T-cell (primary cell): ENCODE measurements around the gene GALNT9. TPM values are rescaled to one million over a fixed set of nuclear protein-coding genes. Genes with fewer than 3 reads are reported as not detected.

ENCODE experiments used
- ATAC-seq, 4 experiments: fragments of 200-7000 bp in 3 of 4; fragments of 150-1000 bp in 1 of 4; cut with Tn5 transposase; replicated peaks in 1 of 4; 1 replicate in 3 of 4; 2 replicates in 1 of 4; pipeline ENCODE4 v1.10.0; 2021; ENCODE audit warnings: moderate library complexity in 3 of 4, mild to moderate bottlenecking in 2 of 4, moderate number of reproducible peaks in 1 of 4
- CTCF ChIA-PET, 2 donors: fragments of 300-600 bp; sonication (Branson Sonifier 250); formaldehyde crosslinking; loops; one replicate each; lab custom pipeline; 2022; ENCODE audit warnings: antibody characterized with exemption in 2 of 2; lab: Charles Lee
- POLR2A ChIA-PET, 2 donors: fragments of 300-600 bp; sonication (Branson Sonifier 250); formaldehyde crosslinking; loops; one replicate each; lab custom pipeline; 2022; ENCODE audit warnings: antibody characterized with exemption in 2 of 2; lab: Charles Lee
- DNase-seq, 35 experiments: peaks; one replicate each; pipeline versions ENCODE4 v3.0.0 to v3.0.0-alpha.2; 2013 to 2023
- H3K27ac ChIP-seq: one replicate; pipeline ENCODE4 v1.5.1; 2013; ENCODE audit warnings: low read length
- H3K27me3 ChIP-seq, 2 experiments: replicated peaks in 1 of 2; 1 replicate in 1 of 2; 2 replicates in 1 of 2; pipeline versions ENCODE4 v1.6.1 to v1.7.0; 2013; ENCODE audit warnings: low read length in 1 of 2, mixed read lengths in 1 of 2; ENCODE audit not compliant: control insufficient read depth in 2 of 2, insufficient read depth in 2 of 2; ENCODE audit errors: extremely low read depth in 1 of 2
- H3K36me3 ChIP-seq, 2 donors: 1 replicate in 1 of 2; 2 replicates in 1 of 2; pipeline versions ENCODE4 v1.6.1 to v1.7.0; 2013; ENCODE audit warnings: low read length in 1 of 2; ENCODE audit not compliant: control insufficient read depth in 2 of 2, insufficient read depth in 1 of 2; ENCODE audit errors: extremely low read depth in 1 of 2
- H3K4me1 ChIP-seq, 2 experiments: 1 replicate in 1 of 2; 2 replicates in 1 of 2; pipeline versions ENCODE4 v1.6.1 to v1.7.0; 2013; ENCODE audit warnings: low read length in 2 of 2, mixed read lengths in 1 of 2; ENCODE audit not compliant: insufficient read depth in 2 of 2, control insufficient read depth in 1 of 2; ENCODE audit errors: extremely low read depth in 1 of 2
- H3K4me3 ChIP-seq, 2 donors: 1 replicate in 1 of 2; 2 replicates in 1 of 2; pipeline versions ENCODE4 v1.5.1 to v1.7.0; 2013; ENCODE audit warnings: mild to moderate bottlenecking in 2 of 2, low read length in 1 of 2, moderate library complexity in 1 of 2; ENCODE audit not compliant: control insufficient read depth in 1 of 2; ENCODE audit errors: extremely low read depth in 1 of 2
- H3K9me3 ChIP-seq: 2 replicates; pipeline ENCODE4 v1.7.0; 2013
- H3K27ac Mint-ChIP-seq, 2 donors: one replicate each; pipeline ENCODE4 v1.8.0; 2020 to 2021; ENCODE audit warnings: mild to moderate bottlenecking in 2 of 2, mixed read lengths in 2 of 2
- H3K27me3 Mint-ChIP-seq, 2 donors: one replicate each; pipeline ENCODE4 v1.8.0; 2021 to 2022; ENCODE audit warnings: mixed read lengths in 2 of 2
- H3K36me3 Mint-ChIP-seq: one replicate; pipeline ENCODE4 v1.8.0; 2021; ENCODE audit warnings: mixed read lengths
- H3K4me1 Mint-ChIP-seq, 3 donors: one replicate each; pipeline ENCODE4 v1.8.0; 2020 to 2022; ENCODE audit warnings: mixed read lengths in 3 of 3, mild to moderate bottlenecking in 1 of 3
- H3K4me3 Mint-ChIP-seq, 3 donors: one replicate each; pipeline ENCODE4 v1.8.0; 2020 to 2022; ENCODE audit warnings: mild to moderate bottlenecking in 3 of 3, mixed read lengths in 3 of 3, moderate library complexity in 3 of 3
- H3K9me3 Mint-ChIP-seq, 3 donors: one replicate each; pipeline ENCODE4 v1.8.0; 2020 to 2022; ENCODE audit warnings: mixed read lengths in 3 of 3
- WGBS: methylation state at CpG from one replicate; pipeline ENCODE4 v1.1.5; 2013; ENCODE audit warnings: missing lambda C conversion rate; ENCODE audit not compliant: insufficient coverage; 5-methylcytosine and 5-hydroxymethylcytosine counted together
- total RNA-seq, 35 experiments: library from RNA in 6 of 35; stranded (reverse) in 6 of 35; fragments of 120-200 nt in 1 of 35; gene quantifications; one replicate each; pipeline versions ENCODE4 v1.2.1 to v1.2.4 and lab custom pipeline; 2013 to 2026

GALNT9 gene
- total RNA-seq, 5 donors from 2014 or later (not counting 1 experiment from before 2014, with no cell fraction given) = 0.72 TPM; not detected in 4

DNA sequence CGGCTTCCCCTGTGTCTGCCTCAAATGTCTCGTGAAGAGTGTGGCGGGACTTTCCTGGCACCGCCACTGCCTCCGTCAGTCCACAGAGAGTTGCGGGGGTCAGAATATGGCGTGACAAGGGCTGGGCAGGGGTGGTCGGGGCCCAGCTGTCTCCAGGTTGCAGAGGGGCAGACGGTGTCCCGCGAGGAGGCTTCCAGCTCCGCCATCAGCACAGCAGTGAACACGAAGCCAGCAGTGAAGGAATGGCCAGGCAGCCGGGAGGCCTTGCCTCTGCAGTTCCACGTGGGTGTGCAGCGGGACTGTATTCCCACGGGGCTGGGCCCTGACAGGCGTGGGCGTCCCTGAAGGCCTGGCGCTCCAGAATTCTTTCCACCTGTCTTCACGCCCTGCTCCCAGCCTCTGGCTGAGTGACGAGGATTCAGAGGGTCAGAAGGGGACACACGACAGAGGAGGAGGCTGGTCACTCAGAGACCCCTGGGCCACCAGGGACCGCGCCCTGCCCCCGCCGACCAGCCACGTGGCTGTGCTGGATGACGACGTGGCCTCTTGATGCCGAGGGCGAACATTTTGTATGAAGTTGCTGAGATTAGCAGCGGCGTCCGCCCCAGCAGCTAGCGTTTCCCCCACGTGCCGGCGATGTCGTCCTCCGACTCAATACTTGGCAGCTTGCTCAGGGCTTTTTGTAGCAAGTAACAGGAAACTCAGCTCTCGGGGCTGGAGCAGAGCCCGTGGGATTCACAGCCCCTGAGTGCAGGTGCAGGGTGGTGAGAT lies 25.0 kb upstream of the GALNT9 start:
- Mint-ChIP-seq H3K27ac (no peak overlapping the region), H3K9me3 (no peaks in the 10 kb centered on the region), H3K4me1 (no peaks in the 10 kb centered on the region), H3K27me3 (peaks cover 0 to 6% of the 10 kb centered on the region in 2 donors), H3K36me3 (no peaks in the 10 kb centered on the region), H3K4me3 (no peak overlapping the region)
- ATAC-seq = no peak
- Histone ChIP-seq H3K9me3 (no peaks in the 10 kb centered on the region), H3K36me3 (no peaks in the 10 kb centered on the region), H3K27me3 (peaks cover 0 to 59% of the 10 kb centered on the region in 2 experiments), H3K4me1 (no peaks in the 10 kb centered on the region), H3K4me3 (no peak overlapping the region), H3K27ac (no peak overlapping the region)
- CTCF ChIA-PET = interaction anchor here in 1 of 2 donors (0.6 kb wide), 1 partner anchor 384 kb away, joined by 4 read pairs; no protein-coding TSS in a partner anchor
- WGBS = 83% methylated on average over 43 of the region's 43 CpGs
- POLR2A ChIA-PET = no interaction called here
- no peak for DNase-seq

DNA sequence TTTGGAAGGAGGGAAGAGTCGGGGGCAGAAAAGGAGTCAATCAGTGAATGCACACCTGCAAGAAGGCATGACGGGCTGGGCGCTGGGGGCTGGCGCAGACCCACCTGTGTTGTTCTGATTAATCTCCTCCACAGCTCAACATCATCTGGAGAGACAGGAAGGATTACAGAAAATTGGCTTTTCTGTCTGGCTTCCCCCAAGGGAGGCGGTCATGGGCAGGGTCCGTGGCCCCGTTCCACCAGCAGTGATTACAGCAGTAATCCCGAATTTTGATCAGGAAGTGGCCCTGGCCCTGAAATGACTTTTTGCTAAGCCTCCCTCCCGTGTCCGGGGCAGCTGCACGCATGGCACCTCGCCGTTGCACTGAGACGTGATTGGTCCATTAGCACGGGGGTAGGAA lies 24.4 kb upstream of the GALNT9 start:
- H3K27me3 ChIP-seq = peaks cover 0 to 60% of the 10 kb centered on the region in 2 experiments
- no peak overlapping the region for H3K27ac ChIP-seq
- no peaks in the 10 kb centered on the region for H3K36me3 Mint-ChIP-seq
- H3K4me1 ChIP-seq = no peaks in the 10 kb centered on the region
- no peaks in the 10 kb centered on the region for H3K9me3 ChIP-seq
- no peak for ATAC-seq
- 78% methylated on average over 11 of the region's 15 CpGs for WGBS
- DNase-seq = no peak
- H3K4me3 Mint-ChIP-seq = no peak overlapping the region
- no peaks in the 10 kb centered on the region for H3K9me3 Mint-ChIP-seq
- CTCF ChIA-PET = no interaction called here
- no peaks in the 10 kb centered on the region for H3K36me3 ChIP-seq
- H3K4me3 ChIP-seq = no peak overlapping the region
- H3K4me1 Mint-ChIP-seq = no peaks in the 10 kb centered on the region
- peaks cover 0 to 6% of the 10 kb centered on the region in 2 donors for H3K27me3 Mint-ChIP-seq
- POLR2A ChIA-PET = no interaction called here
- no peak overlapping the region for H3K27ac Mint-ChIP-seq

DNA sequence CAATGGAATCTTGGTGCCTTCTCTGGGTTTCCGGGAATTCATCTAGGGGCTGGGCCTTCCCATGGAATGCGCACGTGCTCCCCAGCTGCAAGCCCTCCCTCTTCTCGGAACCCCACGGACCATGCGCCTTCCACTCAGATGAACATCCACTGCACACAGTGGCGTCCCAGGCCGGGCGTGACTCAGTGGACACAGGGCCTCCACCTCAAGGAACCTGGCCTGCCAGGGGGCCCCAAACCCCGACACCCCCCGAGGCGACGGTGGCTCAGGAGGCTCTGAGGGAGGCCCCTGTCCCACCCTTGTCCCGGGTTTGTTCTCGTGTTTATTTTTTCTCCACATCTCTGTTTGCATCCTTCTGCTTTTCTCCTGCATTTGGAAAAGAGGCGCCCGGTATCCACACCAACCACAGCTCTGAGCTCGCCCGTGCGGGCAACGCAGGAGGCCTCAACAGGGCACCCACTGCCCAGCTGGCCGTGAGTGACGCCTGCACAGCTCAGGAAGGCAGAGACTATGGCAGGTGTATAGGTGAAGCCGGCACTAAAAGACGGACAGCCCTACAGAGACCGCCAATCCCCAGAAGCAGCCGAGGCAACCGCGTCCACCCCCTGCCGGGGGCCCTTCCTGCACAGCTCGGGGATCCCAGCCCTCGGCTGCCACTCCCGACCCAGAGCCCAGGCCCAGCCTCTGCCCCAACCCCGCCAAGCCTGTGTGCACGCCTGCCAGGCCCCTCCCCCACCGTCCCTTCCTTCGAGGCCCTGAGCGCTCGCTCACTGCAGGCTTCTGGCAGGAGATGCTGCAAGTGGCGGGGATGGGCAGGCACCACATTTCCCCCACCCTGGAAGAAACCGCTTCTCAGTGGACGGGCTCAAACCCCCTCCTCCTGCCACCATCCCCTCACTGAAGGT lies 23.8 kb upstream of the GALNT9 start:
- no peaks in the 10 kb centered on the region for H3K9me3 Mint-ChIP-seq
- ATAC-seq = no peak
- H3K9me3 ChIP-seq = no peaks in the 10 kb centered on the region
- POLR2A ChIA-PET = no interaction called here
- no peak overlapping the region for H3K4me3 Mint-ChIP-seq
- no peak overlapping the region for H3K27ac Mint-ChIP-seq
- peaks cover 0 to 9% of the 10 kb centered on the region in 2 donors for H3K27me3 Mint-ChIP-seq
- H3K4me1 ChIP-seq = no peaks in the 10 kb centered on the region
- H3K27ac ChIP-seq = no peak overlapping the region
- H3K4me3 ChIP-seq = no peak overlapping the region
- no peak for DNase-seq
- H3K27me3 ChIP-seq = peaks cover 0 to 64% of the 10 kb centered on the region in 2 experiments
- no peaks in the 10 kb centered on the region for H3K36me3 ChIP-seq
- 74% methylated on average over 36 of the region's 42 CpGs for WGBS
- H3K4me1 Mint-ChIP-seq = no peaks in the 10 kb centered on the region
- H3K36me3 Mint-ChIP-seq = no peaks in the 10 kb centered on the region
- CTCF ChIA-PET = no interaction called here

DNA sequence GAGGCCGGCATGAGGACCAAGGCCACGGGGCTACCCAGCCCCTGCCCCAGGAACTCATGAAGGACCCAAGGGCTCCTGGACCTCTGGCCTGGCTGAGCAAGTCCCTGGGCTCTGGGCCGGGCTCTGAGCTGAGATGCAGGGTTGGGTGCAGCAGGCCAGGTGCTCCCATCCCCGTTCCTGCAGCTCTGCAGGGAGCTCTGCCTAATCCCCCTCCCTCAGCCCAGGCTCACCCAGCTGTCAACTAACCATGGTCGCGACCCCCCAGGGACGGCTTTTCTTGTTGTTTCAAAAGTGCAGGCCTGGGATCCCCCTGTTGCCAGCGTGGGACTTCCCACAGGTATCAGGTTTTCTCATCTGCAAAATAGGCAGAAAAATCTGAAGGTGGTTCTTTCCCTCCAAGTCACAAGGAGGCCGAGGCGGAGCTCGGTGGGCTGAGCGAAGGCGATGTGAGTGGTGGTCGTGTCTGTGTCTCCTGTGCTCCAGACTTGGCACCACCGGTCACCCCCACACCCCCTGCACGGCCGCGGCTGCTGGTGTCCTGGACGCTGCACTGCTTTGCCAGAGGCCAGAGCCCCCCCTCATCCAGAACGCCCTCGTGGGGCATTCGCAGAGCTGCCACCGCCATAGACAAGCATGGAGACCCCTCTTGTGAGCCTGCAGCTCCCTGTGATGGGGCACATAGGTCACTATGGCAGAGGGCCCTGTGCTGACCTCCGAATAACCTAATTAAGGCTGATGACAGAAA lies 22.5 kb upstream of the GALNT9 start:
- ChIA-PET POLR2A (no interaction called here), CTCF (no interaction called here)
- H3K27me3 Mint-ChIP-seq = peaks cover 0 to 13% of the 10 kb centered on the region in 2 donors
- ATAC-seq = no peak
- no peaks in the 10 kb centered on the region for H3K9me3 Mint-ChIP-seq
- H3K9me3 ChIP-seq = no peaks in the 10 kb centered on the region
- H3K4me3 Mint-ChIP-seq = no peak overlapping the region
- DNase-seq = no peak
- no peak overlapping the region for H3K27ac Mint-ChIP-seq
- H3K4me3 ChIP-seq = no peak overlapping the region
- H3K27ac ChIP-seq = no peak overlapping the region
- H3K36me3 ChIP-seq = no peaks in the 10 kb centered on the region
- no peaks in the 10 kb centered on the region for H3K4me1 ChIP-seq
- no peaks in the 10 kb centered on the region for H3K36me3 Mint-ChIP-seq
- no peaks in the 10 kb centered on the region for H3K4me1 Mint-ChIP-seq
- WGBS = 70% methylated on average over 18 of the region's 24 CpGs
- peaks cover 0 to 63% of the 10 kb centered on the region in 2 experiments for H3K27me3 ChIP-seq

DNA sequence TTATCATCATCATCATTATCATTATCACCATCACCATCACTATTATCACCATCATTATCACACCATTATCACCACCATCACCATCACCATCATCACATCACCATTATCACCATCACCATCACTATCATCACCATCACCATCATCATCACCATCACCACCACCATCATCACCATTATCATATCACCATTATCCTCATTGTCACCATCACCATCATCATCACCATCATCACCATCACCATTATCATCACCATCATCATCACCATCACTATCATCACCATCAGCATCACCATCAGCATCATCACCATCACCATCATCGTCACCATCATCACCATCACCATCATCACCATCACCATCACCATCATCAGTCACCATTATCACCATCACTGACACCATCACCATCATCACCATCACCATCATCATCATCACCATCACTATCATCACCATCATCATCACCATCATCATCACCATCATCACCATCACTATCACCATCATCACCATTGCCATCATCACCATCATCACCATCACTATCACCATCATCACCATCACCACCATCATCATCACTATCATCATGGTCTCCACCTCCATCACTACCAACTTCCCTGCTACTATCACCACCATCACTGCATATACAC lies 20.2 kb upstream of the GALNT9 start:
- Histone ChIP-seq H3K9me3 (no peaks in the 10 kb centered on the region), H3K27ac (no peak overlapping the region), H3K36me3 (no peaks in the 10 kb centered on the region), H3K4me3 (no peak overlapping the region), H3K4me1 (no peaks in the 10 kb centered on the region), H3K27me3 (peaks cover 0 to 55% of the 10 kb centered on the region in 2 experiments)
- H3K27me3 Mint-ChIP-seq = peaks cover 0 to 13% of the 10 kb centered on the region in 2 donors
- no peak overlapping the region for H3K27ac Mint-ChIP-seq
- H3K4me3 Mint-ChIP-seq = no peak overlapping the region
- CTCF ChIA-PET = no interaction called here
- 70% methylated on average over 1 of the region's 1 CpG for WGBS
- H3K9me3 Mint-ChIP-seq = no peaks in the 10 kb centered on the region
- POLR2A ChIA-PET = no interaction called here
- H3K36me3 Mint-ChIP-seq = no peaks in the 10 kb centered on the region
- H3K4me1 Mint-ChIP-seq = no peaks in the 10 kb centered on the region
- ATAC-seq (no peak), DNase-seq (no peak)

DNA sequence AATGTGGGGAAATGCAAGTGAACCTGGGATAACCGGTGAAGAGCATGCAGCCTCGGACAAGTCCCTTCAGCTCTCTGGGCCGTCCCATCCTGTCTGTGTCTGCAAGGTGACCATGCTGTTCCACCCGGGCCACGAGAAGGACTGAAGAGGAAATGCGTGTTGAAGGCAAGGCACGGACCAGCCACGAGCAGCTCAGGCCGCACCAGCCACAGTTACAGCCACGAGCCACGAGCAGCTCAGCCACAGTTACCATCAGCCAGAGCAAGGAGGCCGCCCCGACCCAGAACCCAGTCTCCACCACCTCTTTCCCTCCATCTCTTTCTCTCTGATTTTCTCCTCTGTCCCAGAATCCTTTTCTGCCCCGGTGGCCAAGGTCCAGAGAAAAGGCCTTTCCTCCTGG lies 18.8 kb upstream of the GALNT9 start:
- Mint-ChIP-seq H3K27me3 (peaks cover 0 to 11% of the 10 kb centered on the region in 2 donors), H3K4me3 (no peak overlapping the region), H3K27ac (no peak overlapping the region), H3K4me1 (peaks cover 1 to 7% (median 3%) of the 10 kb centered on the region in 3 donors), H3K36me3 (no peaks in the 10 kb centered on the region), H3K9me3 (no peaks in the 10 kb centered on the region)
- H3K27me3 ChIP-seq = peaks cover 0 to 45% of the 10 kb centered on the region in 2 experiments
- H3K4me3 ChIP-seq = no peak overlapping the region
- H3K36me3 ChIP-seq = no peaks in the 10 kb centered on the region
- DNase-seq (no peak), ATAC-seq (no peak)
- no peaks in the 10 kb centered on the region for H3K9me3 ChIP-seq
- ChIA-PET CTCF (no interaction called here), POLR2A (no interaction called here)
- no peak overlapping the region for H3K27ac ChIP-seq
- WGBS = 75% methylated on average over 13 of the region's 14 CpGs
- no peaks in the 10 kb centered on the region for H3K4me1 ChIP-seq
